Activated T-cell treated with anti-CD3 and anti-CD28 coated beads, Interleukin-2, amount 50 U/mL, for 1 hour (primary cell): ENCODE data around the gene KIFC1.

Experiments used
- DNase-seq: peaks from one replicate; pipeline ENCODE4 v3.0.0-alpha.2; 2020

The KIFC1 gene

DNA sequence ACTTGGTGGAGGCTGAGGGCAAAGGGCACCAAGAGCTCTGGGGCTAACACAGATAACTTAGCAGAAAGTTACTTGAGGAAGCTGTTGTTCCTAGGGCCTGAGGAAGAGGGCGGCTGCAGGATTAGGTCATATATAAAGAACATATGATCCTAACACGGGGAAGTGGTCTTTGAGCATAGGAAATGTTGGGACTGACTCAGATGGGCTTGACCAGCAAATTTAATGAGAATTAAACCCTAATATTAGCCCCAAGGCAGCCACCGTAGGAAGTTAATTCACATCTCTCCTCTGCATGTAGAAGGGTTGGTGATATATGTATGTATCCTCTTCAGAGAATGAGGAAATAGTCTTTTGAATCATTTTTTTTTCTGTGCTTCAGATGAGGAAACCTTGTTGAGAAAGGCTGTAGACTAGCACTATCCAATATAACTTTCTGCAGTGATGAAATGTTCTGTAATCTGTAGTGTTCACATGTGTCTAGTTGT lies 53.5 kb downstream of the KIFC1 start:
- no peak for DNase-seq

- no peak for DNase-seq
Observed at GRCh38 chr6:33446356-33446755, 54.7 kb downstream of the KIFC1 start.

DNA sequence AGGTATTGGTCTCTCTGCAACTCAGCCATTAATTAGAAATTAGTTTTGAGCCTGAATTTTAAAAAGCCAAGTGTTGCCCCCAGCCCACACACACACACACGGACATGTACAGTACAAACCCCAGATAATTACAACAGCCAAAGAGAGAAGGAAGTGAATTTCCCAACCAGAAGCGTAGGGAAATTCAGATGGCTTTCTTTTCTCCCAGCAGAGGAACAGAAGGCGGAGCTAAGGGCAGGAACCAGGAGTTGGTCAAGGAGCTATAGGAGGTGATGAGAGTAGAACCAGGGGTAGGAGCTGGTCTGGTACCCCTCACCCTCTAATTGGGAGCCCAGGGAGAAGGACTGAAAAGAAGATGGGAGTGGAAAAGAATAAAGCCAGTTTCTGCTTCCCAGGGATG lies 58.8 kb downstream of the KIFC1 start:
- DNase-seq: no peak

DNA sequence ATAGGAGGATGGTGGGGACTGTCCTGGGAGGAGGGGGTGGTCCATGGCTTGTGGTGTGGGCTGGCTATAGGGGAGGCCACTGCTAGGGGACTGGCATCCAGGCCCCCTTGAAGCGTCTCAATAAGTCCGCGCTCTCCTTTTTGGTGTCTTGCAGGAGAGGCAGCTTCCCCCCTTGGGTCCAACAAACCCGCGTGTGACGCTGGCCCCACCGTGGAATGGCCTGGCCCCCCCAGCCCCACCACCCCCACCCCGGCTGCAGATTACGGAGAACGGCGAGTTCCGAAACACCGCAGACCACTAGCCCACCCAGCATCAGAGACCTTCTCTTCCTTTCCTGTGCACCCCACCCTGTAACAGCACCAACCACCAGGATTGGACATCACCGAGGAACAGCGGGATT lies 60.0 kb downstream of the KIFC1 start:
- DNase-seq: no peak

GRCh38 chr6:33452496-33452895 lies 60.9 kb downstream of the KIFC1 start:
- DNase-seq: no peak

GRCh38 chr6:33453393-33454008 lies 61.9 kb downstream of the KIFC1 start:
- no peak for DNase-seq

DNA sequence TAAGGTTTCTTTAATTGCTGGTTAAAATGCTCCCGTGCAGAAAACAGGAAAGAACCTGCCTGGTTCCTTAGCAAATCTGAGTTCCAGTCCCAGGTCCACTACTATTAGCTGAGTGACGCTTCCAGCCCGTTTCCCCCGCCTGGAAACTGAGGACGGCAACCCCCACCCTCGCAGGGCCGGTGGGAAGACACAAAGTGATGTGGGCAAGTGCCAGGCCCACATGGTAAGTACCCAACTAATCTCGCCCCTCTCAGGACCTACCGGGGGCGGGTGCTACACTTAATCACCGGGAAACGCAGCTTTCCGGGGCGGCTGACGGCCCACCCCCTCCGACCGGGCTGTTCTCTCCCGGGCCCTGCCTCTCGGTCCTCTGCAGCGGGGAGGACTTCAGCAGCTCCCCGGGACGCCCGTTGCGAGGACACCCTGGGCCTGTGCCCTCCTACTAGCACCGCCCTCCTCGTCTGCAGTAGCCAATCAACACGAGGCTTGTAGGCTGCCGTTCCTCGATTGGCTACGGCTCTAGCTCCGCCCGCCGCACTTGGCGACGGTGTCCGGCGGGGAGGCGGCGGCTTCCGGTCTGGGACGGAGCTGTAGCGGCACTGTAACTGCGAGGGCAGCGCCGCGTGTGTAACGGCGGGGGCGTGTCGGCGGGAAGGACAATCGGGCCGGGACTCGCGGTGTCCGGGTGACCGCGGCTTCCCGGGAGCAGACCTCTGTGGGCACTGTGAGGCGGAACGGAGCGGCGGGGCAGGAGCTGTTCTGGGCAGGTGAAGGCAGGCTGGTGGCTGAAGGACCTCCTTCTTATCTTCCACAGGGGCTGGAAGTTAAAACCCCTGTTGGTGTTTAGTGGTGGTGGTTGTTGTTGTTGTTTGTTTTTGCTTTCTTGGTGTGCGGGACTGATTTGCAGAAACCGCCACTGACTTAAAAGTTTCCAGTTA lies 62.7 kb downstream of the KIFC1 start, which contains the start of gene ZBTB9:
Gene ZBTB9 (plus strand): TSS at position 568 of the 938 bp plus-strand sequence. CDS start 525 bp downstream, outside the sequence.
- peak; percentile 92 for DNase-seq

- no peak for DNase-seq
Observed at GRCh38 chr6:33455051-33455450, 63.4 kb downstream of the KIFC1 start.

DNA sequence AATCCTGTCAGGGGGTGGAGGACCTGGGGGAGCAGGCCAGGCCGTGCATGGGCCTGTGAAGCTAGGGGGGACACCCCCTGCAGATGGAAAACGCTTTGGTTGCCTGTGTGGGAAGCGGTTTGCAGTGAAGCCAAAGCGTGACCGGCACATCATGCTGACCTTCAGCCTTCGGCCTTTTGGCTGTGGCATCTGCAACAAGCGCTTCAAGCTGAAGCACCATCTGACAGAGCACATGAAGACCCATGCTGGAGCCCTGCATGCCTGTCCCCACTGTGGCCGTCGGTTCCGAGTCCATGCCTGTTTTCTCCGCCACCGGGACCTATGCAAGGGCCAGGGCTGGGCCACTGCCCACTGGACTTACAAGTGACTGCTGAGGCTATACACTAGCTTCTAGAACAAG lies 64.5 kb downstream of the KIFC1 start:
- no peak for DNase-seq

DNA sequence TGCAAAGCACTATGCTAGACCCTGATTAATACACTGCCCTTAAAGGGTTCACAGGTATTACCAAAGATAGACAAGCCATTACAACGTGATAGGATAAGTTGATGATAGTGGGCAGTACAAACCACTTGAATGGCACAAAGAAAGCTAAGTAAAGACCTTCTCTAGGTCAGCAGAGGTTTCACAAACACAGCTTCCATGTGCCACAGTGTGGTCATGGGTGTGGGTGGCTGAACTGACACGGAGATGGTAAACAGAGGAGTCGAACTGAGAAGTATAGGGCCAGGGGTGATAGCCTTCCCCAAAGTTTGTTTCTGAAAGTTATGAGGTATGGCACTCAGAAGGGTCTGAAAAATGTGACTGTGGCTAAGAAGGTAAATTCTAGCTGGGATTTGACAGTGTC lies 67.1 kb downstream of the KIFC1 start:
- DNase-seq: no peak

DNA sequence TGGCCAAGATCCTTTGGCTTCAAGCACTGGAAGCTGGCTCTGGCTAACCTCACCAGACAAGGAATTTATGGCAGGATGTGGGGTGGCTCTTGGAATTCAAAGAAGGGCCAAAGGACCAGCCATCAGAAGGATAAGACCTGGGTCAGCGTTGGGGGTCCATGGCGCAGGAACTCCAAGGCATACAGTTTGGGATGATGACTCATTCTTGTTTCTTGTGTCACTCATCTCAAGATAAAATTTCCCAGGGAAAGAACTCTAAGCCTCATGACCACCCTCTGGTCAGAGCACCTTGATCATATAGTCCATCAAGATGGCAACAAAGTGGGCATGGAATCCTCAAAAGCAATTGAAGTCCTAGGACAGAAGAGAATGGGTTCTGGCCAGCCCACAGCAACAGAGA lies 67.6 kb downstream of the KIFC1 start:
- DNase-seq: no peak
